ENCODE results near the gene ORC3.
A peak's percentile ranks its signal among the peaks of the same experiment; 100 is the strongest.

ORC3 gene

GRCh38 chr6:87589693-87590416 is at the start of gene ORC3, which contains the start of gene RARS2:
ORC3 (plus strand) TSS chr6:87590135; CDS start chr6:87590169, 34 bp downstream.
RARS2 (minus strand) TSS chr6:87589987; CDS start chr6:87589957, 30 bp downstream.
- DNase-seq (ENCODE audit: low read depth) = peak; percentile 95

DNA sequence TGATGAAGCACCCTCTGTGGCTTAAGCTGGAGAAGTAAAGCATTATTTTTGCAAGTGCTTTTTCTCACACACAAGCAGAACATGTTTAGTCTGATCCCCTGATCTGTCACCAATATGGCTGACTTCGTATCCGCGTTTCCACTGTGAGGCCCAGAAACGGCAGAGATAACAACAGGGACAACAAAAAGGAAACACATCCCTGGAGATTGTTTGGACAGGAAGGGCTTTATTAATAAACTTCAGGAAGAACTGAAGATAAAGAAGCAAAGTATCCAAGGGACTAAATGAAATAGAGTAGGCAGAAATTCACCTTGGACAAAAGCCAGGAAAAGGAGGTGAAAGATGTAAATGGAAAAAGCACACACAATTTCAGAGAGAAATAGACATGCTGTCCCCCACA is 49.4 kb upstream of the ORC3 start:
- no peak for DNase-seq (ENCODE audit: low read depth)

DNA sequence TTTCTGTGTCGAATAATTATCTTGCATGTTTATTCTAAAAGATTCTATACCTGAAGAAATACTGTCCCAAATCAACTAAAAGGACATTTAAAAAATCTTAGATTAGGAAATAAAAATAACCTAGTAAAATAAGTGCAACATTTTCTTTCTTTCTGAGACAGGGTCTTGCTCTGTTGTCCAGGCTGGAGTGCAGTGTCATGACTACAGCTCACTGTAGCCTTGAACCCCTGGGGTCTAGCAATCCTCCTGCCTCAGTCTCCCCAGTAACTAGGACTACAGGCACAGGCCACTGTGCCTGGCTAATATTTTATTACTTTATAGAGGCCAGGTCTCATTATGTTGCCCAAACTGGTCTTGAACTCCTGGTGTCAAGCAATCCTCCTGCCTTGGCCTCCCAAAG is 48.9 kb upstream of the ORC3 start:
- no peak for DNase-seq (ENCODE audit: low read depth)

DNA sequence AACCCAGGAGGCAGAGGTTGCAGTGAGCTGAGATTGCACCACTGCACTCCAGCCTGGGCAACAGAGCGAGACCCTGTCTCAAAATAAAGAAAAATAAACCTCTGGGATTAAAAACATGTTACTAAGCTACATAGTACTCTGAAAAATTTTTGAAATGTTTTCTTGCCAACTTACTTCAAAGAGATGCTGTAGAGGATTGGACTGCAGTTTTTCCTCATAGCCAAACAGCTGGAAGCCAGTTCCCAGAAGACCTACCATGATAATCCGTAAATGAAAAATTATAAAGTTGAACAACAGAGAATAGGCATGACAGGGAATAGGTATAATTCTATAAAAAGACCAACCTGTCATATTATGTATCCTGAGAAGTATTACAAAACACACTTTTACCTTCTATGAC is 48.2 kb upstream of the ORC3 start:
- no peak for DNase-seq (ENCODE audit: low read depth)

DNA sequence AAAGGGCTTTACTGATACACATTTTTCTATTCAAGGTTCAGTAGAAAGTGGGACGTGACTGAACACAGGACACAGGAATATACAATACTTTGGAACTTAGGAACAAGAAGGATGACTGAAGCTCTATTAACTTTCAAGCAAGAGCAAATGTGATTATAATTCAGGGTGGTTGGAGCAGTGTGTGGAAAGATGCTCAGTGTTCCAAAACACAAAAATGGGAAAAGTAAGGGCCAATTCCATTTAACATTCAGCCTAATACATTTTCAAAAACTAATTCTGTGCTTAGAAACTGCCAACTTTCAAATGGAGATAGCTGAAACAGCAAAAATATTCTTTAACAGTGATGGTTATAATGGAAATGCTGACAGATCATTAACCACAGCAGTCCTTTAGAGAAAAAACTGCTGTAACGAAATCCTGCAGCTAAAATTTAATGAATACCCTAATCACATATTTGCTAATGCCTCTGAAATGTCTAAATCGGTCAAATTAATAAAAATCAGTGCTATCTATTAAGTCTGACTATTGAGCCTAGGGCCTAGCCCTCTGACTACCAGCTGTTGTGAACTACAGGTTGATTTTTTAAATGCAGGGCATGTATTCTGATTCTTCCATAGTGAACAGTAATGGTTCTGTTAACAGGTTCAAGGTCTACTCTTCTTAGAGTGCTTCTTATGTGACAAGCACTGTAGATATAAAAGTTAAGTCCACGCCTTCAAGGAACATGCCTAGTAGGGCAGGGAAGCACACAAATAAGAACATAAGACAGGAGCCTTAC is 46.0 kb upstream of the ORC3 start:
- DNase-seq (ENCODE audit: low read depth) = no peak

DNA sequence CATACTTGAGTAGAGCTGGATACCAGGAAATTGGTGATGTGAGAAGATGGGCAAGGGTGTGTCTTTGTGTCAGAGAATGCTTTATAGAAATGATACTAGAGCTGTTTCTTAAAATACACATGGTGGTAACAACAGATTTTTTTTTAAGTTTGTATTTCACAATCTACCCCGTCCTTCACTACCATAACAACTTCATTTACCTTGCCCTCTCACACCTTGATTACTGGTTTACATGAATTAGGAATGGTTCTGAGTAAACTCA is 45.5 kb upstream of the ORC3 start:
- DNase-seq (ENCODE audit: low read depth) = no peak

DNA sequence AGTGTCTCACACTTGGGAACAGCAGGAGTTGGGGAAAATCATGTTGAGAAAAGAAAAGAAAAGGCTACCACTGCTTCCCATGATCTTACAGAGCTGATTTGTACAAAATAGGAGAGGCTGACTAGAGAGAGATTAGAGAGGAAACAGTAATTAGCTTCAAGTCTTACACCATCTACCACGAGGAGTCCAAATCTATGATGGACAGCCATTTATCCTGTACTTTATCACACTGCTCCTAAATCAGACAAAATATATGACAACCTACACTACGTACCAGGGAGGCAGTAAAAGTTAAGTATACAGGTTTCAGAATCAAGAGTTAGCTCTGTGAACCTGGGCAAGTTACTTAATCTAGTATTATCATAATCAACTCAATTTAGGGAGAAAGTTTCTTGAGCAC is 38.1 kb upstream of the ORC3 start:
- no peak for DNase-seq (ENCODE audit: low read depth)

- DNase-seq (ENCODE audit: low read depth) = no peak
These were observed 36.7 kb upstream of the ORC3 start for GRCh38 chr6:87553159-87553765.

- no peak for DNase-seq (ENCODE audit: low read depth)
These were observed 34.4 kb upstream of the ORC3 start for GRCh38 chr6:87555506-87555905.

- DNase-seq (ENCODE audit: low read depth) = peak; percentile 40
These were observed 31.5 kb upstream of the ORC3 start for GRCh38 chr6:87558446-87558845.

GRCh38 chr6:87561017-87561416 is 28.9 kb upstream of the ORC3 start:
- DNase-seq (ENCODE audit: low read depth) = peak; percentile 55

- DNase-seq (ENCODE audit: low read depth) = peak; percentile 54
These were observed 17.9 kb upstream of the ORC3 start for GRCh38 chr6:87572021-87572420.

- no peak for DNase-seq (ENCODE audit: low read depth)
These were observed 17.1 kb upstream of the ORC3 start for GRCh38 chr6:87572883-87573282.

DNA sequence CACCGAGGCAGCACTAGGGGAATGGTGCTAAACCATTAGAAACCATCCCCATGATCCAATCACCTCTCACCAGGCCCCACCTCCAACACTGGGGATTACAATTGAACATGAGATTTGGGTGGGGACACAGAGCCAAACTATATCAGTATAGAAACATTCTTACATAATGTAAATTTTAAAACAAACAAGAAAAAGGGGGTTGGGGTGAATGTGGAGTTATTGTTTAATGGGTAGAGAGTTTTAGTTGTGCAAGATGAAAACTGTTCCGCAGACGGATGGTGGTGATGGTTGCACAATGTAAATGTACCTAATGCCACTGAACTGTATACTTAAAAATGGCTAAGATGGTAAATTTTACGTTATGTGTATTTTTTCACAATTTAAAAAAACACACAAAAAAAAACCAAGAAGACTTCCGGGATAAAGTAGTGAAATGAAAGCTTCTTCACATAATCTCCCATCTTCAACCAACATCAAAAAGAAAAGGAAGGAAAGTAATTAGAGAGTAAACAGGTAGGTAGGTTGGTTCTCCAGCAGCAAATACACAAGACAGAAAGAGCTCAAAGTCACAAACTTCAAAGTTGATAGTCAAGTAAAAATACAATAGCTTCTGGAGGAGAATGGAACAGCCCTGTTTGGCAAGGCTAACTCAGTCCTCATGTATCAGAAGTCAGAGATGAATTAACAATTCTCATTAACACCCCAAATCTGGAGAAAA is 16.5 kb upstream of the ORC3 start:
- DNase-seq (ENCODE audit: low read depth) = no peak

DNA sequence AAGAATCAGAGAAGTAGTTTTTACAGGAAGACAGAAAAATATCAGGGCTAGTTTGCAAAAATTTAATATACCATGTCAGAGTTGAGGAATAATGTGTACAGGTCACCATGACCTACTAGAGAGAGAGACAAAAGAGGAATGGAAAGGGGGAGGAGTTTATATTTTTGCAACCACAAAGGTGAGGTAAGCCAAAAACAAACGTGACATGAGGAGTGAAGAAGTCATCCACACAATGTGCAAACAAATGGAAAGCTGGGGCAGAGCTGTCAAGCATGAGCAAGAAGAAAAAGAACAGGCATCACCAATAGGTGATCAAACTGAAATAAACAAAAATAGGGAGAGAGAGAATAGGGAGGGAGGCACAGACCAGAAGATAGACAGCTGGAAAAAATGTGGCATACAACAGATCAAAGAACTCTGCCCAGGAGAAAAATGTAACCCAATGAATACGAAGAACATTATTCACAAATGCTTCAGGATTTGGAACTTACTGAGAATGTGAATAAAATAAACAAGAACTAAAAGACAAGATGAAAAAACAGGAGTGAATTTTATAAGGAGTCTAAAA is 15.6 kb upstream of the ORC3 start:
- no peak for DNase-seq (ENCODE audit: low read depth)

DNA sequence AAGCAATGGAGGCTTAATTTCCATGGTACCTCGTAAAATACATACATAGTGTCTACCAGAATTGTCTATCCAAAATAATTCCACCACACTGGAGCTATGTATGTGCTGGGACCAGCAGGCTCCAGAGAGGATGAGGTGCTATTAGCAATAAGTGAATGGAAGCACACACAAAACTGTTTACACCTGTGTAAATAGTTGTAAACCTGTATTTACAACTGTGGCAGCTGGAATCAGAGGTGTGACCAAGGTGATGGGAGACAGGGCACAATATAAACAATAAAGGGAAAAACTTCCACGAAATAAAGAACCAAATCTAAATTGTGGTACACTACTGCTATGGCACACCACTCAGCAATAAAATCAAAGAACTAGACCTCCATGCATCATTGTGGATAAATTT is 14.5 kb upstream of the ORC3 start:
- DNase-seq (ENCODE audit: low read depth) = no peak

DNA sequence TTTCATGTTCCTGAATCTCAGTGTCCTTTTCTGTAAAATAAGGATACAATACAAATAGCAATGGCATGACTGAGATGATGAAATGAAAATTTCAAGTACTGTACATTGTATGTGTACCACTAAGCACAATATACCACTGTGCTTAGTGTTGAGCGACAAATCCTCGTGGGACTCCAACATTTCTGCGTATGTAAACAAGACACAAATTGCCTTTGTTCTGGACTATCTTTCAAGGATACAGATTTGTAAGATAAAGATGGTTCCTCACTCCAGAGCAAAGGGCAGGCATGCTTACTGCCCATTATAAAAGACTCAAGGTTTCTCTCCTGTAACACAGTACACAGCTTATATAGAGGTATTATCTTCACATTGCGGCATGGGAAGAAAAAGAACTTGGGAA is 6.1 kb upstream of the ORC3 start:
- no peak for DNase-seq (ENCODE audit: low read depth)

GRCh38 chr6:87586371-87587077 is 3.4 kb upstream of the ORC3 start:
- no peak for DNase-seq (ENCODE audit: low read depth)

GRCh38 chr6:87588756-87589407 is 1.1 kb upstream of the ORC3 start:
- DNase-seq (ENCODE audit: low read depth) = peak; percentile 45

DNA sequence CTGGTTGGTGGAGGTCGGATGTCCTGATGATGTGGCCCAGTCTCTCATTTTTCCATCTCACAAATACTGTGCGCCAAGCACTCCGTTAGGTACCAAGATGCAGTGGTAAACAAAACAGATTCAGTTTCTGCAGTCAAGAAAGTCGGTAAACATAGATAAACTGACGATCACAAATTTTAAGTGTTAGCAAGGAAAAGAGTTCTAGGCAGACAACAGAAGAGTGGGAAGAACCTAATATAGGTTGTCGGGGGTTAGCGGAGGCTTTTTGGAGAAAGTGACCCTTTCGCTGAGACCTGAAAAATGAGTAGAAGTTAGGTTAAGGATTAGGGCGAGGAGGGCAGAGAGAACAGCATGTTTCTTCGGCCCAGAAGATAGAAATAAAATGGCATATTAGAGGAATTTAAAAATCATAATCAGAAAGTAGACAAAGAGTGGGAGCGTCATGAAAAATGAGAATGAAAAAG is 514 bp downstream of the ORC3 start:
- DNase-seq (ENCODE audit: low read depth) = no peak

- no peak for DNase-seq (ENCODE audit: low read depth)
These were observed 1.1 kb downstream of the ORC3 start for GRCh38 chr6:87590990-87591389.

All from EH (cell line).